H54 (cell line): ENCODE data around the gene IRF8.

Experiments
- DNase-seq: peaks from one replicate; pipeline ENCODE4 v3.0.0; 2011; ENCODE audit warnings: low spot score, mixed read lengths; ENCODE audit not compliant: insufficient read length
- FAIRE-seq: peaks from 3 replicates; lab custom pipeline; 2011; peaks lifted over from hg19 to GRCh38; lab: Jason Lieb, UNC
- POLR2A ChIP-seq: IDR thresholded peaks from 2 replicates; pipeline ENCODE4 v1.6.1; 2011; ENCODE audit warnings: low read depth, mild to moderate bottlenecking, low read length

Gene IRF8

DNA sequence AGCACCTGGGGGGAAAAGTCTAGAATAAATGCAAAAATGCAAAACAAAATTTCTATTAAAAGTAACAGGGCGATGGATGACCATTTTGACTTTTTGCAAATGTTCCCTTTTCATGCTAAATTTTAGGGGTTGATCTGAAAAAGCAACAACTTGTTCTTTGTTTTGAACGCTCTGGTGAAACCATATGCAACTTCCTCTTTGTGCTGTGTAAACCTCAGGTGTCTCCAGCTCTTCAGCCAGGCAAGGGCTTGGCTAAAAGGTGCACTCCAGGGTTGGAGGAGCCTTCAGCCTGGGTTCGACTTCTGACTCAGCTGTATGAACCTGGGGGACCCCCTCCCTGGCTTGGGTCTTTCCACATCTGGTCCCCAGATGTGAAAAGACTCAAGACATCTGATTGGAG, 9.5 kb downstream of the IRF8 start:
- FAIRE-seq (no peak), DNase-seq (no peak)
- no peak for TF ChIP-seq POLR2A

DNA sequence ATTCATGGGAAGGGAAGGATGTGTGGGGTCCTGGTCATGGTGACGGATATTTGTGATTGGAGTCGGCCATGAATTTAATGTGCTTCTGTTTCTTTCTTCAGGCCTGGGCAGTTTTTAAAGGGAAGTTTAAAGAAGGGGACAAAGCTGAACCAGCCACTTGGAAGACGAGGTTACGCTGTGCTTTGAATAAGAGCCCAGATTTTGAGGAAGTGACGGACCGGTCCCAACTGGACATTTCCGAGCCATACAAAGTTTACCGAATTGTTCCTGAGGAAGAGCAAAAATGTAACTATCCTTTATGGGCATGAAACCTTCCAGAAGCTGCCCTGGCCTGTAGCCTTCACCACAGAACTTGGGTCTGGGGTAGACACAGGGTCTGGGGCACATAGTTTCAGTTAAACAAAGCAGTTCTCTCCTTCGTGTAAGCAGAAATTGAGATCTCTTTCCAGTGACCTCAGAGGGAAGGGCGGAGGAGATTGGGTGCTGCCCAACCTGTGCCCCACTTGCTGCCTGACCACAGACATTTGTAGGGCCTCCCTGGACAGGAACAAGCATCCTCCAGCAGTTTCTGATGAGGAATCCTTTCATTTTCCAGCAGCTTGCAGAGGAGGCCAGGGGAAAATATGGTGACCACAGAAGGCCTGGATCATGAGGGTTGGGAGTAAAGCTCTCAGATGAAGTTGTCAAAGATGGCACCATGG, 10.1 kb downstream of the IRF8 start:
- FAIRE-seq (no peak), DNase-seq (no peak)
- no peak for TF ChIP-seq POLR2A

DNA sequence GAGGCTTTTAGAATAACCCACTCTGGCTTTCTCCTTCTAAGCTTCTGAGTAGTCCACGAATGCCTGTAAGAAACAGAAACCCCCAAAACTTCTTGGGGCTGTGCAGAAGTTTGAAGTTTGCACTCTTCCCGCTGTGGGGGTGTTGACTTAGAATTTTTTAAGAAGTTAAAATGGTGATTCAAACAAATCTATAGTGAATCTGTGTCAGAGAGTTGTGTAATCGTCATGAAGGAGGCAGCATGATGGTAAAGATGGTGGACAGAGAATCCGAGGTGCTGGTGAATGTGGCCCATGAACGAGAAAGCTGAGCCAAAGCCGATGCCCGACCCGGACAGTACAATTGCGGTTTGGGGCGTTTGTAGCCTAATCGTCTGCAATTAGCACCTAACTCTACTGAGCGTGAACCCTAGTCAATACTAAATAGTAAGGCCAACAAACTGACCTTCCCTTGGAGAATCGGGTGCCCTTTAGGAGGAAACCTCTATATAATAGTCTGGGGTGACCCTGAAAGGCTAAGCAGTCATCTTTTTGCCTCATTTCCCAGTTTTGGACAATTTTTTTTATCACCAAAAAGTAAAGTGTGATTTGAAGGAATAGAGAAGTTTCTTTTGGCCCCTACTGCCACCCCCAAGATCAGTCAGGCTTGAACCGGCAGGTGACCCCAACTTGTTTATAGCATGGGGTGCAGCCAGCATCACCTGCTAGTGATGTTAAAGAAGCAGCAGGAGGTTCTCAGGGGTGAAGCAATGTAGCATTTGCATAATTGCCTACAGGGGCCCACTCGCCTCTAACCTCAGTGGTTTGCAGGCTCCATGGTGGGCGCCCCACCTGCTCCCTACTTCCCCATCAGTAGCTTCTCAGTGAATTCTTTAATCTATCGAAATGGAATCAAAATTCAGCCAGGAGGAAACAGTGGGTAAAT, 11.2 kb downstream of the IRF8 start:
- TF ChIP-seq POLR2A, result no peak
- FAIRE-seq (no peak), DNase-seq (no peak)

DNA sequence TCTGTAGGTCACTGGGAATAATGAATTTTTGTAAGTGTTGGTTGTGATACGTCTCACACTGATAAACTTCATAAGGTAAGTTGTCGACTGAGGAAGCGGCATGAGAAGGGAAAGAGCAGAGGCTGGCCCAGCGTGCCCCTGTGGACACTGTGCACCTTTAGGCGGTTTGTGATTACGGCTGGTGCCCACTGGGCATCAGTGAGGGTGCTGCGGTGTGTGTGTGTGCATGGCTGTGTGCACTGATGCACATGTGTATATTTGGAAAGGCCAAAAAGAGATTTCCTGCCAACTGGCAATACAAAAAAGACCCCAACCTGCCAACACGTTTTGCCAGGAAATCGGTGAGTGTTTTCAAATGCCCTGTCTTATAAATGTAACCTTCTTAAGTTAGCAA, 11.9 kb downstream of the IRF8 start:
- DNase-seq (no peak), FAIRE-seq (no peak)
- no peak for TF ChIP-seq POLR2A

GRCh38 chr16:85911251-85911930, 12.4 kb downstream of the IRF8 start:
- no peak for TF ChIP-seq POLR2A
- DNase-seq, result no peak
- FAIRE-seq, result no peak

DNA sequence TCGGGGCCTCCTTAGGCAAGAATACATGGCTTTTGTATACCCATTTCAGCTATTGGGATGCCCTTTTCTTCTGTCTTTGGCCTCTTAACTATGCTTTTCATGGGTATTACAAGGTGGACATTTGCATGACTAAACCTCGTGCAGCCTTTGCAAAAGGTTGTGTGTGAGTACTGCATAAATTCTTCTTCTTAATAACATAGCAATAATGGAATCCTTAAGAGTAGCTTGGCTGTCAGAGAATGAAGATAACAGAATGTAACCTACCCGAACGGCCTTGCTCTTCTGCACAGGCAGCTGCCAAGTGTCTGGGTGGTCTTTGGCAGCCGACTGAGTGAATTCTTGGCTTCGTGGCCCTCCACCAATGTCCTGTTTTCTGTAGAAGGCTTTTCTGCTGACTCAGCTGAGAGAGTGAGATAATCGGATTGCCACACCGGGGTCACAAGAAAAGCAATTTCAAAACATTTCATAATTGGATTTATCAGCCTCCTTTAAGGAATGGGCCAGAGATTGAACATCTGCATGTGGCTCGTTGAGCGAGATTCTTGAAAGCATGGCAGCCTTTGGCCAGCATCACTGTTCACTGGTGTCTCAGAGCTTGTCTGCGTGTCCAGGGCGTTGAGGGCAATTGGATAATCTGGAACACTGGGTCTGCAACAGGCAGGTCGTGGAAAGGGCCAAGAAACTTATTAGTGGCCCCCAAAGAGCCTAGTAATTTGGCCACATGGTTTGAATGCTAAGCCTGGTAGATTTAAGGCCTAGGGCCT, 13.4 kb downstream of the IRF8 start:
- FAIRE-seq (no peak), DNase-seq (no peak)
- no peak for TF ChIP-seq POLR2A

GRCh38 chr16:85913141-85913601, 14.2 kb downstream of the IRF8 start:
- TF ChIP-seq POLR2A, result no peak
- DNase-seq, result no peak
- FAIRE-seq, result no peak

- DNase-seq (no peak), FAIRE-seq (no peak)
- TF ChIP-seq POLR2A, result no peak
These were observed 14.9 kb downstream of the IRF8 start for GRCh38 chr16:85913688-85914422.

DNA sequence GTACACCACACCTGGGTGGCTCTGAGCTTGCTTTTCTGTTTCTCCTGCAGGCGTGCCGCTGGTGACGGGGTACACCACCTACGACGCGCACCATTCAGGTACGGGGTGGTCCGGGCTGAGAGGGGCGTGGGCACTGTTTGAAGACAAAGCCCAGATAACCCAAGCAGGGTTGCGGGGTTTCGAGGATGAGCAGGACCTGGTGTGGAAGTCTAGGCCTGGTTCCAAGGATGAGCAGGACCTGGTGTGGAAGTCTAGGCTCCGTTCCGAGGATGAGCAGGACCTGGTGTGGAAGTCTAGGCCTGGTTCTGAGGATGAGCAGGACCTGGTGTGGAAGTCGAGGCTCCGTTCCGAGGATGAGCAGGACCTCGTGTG, 15.4 kb downstream of the IRF8 start:
- DNase-seq, result no peak
- FAIRE-seq, result no peak
- TF ChIP-seq POLR2A, result no peak

- no peak for FAIRE-seq
- DNase-seq, result no peak
- no peak for TF ChIP-seq POLR2A
These were observed 16.3 kb downstream of the IRF8 start for GRCh38 chr16:85915125-85915845.

DNA sequence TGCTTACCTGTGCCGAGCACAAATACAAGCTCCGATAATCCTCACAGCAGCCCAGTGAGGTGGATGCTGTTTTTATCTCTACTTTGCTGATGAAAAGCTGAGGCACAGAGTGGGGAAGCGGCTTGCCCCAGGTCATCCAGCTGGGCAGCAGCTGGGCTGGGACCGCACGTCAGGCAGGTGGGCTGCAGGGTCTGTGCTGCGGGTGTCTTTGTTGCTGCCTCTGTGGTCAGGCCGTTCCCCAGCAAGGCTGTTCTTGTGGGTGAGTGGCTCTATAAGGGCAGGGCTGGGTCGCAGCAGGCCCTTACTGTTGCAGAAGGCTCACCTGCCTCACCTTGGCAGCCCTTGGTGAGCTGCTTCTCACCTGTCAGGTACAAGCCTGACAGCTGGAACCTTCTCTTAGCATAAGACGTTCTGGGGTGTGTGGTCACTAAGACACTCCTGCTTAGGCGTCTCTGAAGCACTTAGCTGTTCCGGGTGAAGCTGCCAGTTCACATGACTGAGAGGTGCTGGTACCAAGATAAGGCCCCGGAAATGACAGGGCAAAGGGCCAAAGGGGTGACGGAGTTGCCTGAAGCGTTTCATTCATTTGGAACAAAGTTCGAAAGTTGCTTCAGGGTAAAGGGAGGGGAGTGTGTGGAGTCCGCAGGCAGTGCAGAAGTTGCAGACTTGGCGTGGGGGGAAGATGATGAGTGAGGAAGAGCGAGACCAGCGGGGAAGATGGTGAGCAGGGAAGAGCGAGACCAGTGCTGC, 17.4 kb downstream of the IRF8 start:
- FAIRE-seq, result no peak
- peak; percentile 32 for DNase-seq
- TF ChIP-seq POLR2A, result no peak
